Hepatic stellate cell (primary cell): ENCODE data around the gene EIF5A.

Experiments
- DNase-seq: peaks from one replicate; pipeline ENCODE4 v3.0.0; 2011; ENCODE audit warnings: low spot score

The EIF5A gene

DNA sequence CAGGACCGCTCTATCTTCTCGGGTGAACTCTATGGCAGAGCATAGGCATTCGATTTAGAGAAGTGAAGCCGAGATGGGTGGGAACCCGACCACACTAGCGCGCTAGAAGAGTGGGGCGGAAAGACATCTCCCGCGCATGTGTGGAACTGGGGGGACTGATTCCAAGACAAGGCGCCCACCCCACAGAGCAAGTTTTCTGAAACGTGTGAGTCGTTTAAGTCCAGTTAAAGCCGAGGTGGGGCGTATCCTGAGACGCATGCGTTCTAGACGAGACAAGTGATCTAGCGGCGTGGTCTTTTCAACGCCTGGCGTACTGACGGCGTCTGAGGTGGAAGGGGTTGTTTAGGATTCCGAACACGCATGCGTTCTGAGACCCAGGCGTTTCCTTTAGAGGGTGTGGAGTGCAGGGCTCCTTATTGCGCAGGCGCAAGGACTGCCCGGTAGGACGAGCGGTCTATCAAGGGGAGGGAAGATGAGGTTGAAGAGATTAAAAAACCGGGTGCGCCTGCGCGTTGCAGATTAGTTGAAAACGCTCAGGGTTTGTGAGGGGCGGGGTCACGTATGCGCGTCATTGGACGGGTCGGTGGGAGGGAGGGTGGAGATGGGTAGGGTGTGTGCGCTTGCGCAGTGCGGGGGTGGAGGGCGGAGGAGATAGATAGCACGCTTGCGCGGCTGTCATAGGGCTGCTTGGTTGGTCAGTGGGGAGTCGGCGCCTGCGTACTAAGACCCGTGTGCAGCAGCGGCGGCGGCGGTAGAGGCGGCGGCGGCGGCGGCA is at the start of gene EIF5A:
Gene EIF5A (plus strand): TSS at position 718 of the 775 bp plus-strand sequence. CDS start 2,008 bp downstream, outside the sequence.
- DNase-seq, result peak; percentile 100

DNA sequence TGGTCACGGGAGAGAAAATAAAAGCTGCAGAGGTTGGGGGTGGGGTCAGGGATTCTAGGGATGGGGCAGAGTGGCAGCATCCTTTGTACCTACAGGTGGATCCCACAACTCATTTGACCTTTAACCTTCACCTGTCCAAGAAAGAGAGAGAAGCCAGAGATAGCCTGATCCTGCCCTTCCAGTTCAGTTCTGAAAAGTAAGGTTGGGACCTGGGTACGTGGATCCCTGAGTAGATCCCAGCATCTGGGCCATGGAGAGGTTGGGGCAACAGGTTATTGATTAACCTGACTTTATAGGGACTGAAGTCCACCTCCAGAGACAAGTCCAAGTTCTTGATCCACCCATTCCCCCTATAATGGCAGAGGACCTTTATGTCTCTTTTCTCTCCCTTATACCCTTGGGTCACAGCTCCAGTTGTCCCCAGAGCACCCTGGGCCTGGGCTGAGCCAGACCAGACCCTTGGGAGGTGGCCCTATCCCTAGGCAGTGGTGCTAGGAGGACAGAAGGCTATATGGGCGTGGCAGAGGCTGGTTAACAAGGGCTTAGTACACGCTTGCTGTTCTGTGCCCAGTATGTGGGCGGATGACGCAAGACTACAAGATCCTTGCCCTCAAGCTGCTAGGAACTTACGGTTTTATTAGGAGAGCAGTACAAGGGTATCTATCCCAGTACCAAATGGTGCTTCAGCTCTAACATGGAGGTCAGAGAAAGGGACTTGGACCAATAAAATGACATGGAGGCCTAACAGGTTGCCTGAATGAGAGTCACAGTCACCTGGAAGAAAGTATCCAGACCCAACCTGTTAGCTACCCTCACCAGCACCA is 48.5 kb upstream of the EIF5A start:
- DNase-seq, result no peak

DNA sequence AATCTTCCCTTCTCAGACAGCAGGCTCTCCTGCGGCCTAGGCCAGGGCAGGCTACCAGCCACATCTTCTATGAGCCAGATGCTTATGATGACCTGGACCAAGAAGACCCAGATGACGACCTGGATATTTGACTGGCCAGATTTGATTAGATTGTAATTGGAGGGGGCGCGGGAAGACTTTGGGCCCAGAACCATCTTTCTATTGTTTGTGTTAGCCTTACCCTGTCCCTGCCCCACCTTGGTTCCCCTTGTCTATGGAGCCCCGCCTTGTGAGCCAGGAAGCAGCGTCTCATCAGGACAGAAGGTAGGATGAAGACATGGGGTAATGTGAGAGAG is 47.9 kb upstream of the EIF5A start:
- no peak for DNase-seq

DNA sequence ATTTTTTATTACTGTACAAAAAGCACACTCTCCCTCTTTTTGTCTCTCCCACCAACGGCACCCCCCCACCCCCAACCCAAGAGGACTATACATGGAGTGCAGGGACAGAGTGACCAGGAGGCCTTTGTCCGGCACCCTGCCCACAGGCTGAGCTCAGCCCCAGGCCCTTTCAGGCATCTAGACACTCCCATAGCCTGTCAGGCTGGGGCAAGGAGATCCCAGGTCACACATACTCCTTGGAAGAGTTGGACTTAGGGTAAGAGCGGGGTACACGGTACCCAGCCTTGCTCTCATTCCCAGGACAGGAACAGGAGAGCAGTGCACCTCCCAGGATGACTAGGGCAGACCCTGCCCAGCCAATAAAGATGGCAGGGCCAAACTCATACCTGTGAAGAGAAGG is 47.3 kb upstream of the EIF5A start:
- no peak for DNase-seq

DNA sequence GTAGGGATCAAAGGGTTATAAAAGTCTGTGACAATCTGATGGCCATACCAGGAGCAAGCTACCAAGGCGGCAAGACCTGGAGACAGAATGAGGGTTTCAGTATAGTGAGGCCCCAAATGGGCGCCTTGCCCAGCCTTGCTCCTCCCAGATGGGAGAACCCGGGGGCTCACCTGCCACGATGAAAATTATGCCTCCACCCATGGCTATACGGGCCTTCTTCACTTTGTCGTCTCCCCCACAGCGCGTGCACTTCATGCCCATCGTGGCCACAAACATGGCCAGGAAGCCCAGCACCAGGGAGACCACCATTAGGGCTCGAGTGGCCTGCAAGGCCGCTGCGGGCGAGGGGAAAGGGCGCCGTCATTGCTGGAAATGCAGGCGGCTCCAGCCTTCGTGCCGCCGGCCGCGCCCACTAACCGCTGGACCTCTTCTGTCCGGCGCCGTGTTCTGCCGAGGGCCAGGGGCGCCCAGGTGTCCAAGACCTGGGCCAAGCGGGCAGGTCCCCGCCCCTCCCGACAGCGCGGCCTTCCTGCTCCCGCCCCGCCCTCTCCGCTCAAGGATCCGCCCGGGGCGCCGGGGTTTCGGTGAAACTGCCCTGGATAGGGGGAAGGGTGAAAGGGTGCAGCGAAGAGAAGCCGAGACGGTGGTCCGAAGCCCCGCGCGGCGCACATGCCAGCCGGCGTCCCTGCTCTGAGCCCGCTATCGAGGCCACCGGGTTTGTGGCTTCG is 46.6 kb upstream of the EIF5A start:
- DNase-seq, result peak; percentile 60

DNA sequence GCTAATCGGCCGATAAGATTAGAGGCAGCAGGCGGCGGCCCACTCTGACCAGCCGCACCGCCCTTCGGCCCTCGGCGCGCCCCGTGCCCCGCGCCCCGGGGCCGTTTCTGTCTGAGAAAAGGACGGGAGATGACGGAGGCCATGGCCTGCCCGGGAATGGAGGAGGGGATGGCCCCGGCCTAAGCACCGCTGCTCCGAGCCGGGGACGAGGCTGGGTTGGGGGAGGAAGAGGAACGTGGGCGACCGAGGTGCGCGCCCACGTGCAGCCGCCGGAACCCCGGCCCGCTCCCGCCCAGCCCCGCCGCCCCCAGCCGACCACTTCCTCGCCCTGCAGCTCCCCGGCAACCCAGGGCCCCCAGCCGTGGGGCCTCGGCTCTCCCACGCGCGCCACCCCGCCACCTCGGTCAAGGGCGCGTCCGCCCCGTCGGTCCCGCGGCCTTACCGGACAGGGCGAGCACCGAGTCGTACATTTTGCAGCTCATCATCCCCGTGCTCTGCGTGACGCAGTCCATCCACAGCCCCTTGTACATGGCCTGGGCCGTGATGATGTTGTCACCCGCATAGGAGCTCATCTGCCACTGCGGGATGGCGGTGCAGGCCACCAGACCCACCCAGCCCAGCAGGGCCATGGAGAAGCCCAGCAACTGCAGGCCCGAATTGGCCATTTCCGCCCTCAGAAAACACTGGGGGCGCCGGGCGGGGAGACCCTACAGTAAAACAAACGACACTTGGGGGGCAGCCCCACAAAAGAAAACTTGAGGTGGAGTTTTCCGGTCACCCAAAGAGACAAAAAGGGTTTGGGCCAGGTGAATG is 45.8 kb upstream of the EIF5A start:
- DNase-seq, result peak; percentile 28

DNA sequence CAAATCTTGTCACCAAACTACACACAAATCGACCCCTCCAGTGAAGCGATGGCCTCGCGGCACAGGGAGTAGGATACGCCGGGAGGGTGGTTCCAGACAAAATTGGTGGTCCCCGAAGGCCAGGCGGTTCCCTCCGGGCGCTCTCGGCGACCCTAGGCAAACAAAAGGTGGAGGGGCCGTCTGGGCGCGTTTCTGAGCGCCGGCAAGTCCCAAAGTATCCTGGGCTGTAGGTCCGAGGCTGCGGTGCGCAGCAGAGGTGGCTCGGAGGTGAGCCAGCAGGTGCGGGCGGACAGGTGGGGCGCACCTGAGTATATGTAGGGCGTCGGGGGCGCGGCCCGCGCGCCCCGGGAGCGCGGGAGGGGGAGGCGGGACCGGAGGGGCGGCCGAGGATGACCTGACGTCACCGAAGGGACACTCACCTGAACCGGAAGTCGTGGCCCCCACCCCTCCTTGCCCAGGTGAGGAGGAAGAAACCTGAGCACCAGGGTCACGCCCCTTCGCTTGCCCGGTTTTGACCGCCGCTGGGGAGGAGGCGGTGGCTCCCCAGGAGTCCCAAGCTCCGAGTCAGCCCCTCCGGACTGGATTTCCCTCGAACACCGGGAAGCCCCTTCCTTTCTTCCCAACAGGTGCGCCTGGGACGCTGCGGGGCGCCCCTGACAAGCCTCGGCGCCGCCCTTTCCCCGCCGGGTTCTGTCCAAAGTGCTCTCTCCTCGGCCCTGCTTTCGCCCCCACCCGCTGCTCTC is 45.1 kb upstream of the EIF5A start, which contains the start of gene CLDN7:
Gene CLDN7 (minus strand): TSS at position 287 of the 743 bp plus-strand sequence. CDS start 435 bp downstream, outside the sequence.
- DNase-seq, result no peak

DNA sequence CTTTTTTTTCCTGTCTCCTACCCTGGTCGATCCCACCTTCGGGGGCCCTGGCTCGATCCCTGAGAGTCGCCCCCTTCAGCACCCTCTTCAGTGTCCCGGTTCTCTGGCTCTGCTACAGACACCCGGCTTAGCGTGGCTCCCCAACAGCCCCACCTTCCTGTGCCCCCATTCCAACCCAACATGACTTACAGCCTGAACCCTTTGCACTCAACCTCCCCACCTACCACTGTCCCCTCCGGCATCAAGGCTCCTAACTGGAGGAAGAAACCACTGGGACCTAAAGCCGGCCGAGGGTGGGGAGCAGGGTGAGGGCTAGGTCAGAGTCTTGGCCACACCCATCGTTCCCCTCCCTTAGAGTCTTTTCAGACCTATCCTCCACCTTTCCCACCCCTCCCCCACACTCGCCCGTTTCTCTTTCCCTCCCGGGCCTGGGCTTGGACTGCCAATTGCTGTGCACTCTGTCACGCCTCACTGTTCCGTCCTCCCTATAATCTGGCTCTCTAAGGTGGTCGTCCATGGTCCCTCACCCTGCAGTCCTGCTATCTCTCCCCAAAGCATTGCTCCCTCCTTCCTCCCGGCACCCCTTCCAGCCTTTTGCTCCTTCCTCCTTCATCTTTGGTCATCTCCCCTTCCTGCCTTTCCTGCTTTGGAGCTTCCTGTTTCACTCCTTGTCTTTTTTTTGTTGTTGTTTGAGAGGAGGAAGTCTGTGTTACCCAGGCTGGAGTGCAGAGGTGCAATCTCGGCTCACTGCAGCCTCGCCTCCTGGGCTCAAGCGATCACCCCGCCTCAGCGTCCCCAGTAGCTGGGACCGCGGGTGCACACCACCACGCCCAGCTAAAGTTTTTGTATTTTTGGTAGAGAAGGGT is 44.3 kb upstream of the EIF5A start:
- no peak for DNase-seq

DNA sequence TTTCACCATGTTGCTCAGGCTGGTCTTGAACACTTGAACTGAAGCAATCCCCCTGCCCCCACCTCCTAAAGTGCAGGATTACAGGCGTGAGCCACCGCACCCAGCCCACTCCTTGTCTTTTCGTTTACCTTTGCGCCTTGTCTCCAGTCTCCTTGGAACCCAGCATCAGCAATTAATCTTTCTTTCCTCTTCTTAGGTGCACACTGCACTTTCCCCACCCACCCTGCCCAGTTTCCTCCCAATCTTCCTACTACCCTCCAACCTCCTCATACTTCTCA is 43.7 kb upstream of the EIF5A start:
- DNase-seq, result no peak

DNA sequence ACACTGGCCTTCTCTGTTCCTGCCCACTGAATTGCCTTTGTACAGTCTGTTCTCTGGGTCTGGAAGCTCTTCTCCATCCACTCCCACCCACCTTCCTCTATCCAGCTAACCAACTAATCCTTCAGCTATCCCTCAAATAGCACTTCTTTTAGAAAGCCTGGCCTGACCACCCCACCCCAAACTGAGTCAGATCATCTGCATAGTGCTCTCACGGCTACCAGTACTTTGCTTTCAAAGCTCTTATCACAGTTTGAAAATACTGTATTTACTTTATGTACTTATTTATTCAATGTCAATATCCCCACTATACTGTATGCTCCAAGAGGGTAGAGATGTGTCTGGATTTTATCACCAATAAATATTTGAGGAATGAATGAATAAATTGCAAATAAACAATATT is 40.6 kb upstream of the EIF5A start:
- DNase-seq, result no peak

DNA sequence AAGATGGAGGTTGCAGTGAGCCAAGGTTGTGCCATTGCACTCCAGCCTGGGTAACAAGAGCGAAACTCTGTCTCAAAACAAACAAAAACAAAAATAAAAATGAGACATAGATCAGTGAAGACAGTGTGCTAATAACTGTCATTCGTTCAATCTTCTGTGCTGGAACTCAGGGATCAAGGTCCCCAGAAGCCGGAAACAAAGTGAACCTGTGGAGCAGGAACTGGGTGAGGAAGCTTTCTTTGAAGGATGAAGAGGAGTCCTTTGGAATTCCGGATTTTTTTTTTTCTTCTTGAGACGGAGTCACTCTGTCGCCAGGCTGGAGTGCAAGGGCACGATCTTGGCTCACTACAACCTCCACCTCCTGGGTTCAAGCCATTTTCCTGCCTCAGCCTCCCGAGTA is 28.0 kb upstream of the EIF5A start:
- no peak for DNase-seq

DNA sequence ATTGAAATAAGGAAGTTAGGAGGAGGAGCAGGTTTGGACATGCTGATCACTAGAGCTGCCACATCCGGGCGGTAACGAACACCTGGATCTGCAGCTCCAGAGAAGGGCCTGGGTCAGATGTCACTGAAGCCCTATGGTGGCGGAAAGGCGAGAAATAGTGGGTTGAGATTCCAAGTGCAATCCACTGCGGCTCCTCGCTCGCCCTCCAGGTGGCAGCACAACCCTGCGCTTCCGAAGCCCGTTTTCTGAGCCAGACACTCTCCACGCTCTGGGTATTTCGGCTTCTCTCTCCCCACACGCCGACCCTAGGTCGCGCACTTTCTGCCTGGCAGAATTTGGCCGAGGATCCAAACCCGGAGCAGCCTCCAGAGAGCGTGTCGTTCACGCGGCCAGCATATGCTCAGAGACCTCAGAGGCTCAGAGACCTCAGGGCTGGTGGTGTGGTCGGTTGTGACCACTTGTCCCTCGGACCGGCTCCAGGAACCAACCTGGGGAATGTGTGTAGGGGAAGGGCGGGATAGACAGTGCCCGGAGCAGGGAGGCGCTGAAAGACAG is 26.8 kb upstream of the EIF5A start:
- peak; percentile 89 for DNase-seq

DNA sequence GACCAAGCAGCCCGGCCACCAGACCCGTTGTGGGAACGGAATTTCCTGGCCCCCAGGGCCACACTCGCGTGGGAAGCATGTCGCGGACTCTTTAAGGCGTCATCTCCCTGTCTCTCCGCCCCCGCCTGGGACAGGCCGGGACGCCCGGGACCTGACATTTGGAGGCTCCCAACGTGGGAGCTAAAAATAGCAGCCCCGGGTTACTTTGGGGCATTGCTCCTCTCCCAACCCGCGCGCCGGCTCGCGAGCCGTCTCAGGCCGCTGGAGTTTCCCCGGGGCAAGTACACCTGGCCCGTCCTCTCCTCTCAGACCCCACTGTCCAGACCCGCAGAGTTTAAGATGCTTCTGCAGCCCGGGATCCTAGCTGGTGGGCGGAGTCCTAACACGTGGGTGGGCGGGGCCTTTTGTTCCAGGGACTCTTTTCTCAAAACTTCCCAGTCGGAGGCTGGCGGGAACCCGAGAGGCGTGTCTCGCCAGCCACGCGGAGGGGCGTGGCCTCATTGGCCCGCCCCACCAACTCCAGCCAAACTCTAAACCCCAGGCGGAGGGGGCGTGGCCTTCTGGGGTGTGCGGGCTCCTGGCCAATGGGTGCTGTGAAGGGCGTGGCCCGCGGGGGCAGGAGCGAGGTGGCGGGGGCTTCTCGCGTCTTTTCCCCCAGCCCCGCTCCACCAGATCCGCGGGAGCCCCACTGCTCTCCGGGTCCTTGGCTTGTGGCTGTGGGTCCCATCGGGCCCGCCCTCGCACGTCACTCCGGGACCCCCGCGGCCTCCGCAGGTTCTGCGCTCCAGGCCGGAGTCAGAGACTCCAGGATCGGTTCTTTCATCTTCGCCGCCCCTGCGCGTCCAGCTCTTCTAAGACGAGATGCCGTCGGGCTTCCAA is 26.1 kb upstream of the EIF5A start, which contains the start of gene SLC2A4:
Gene SLC2A4 (plus strand): TSS at position 645 of the 879 bp plus-strand sequence. CDS start 217 bp downstream, at position 862.
- DNase-seq, result peak; percentile 98

DNA sequence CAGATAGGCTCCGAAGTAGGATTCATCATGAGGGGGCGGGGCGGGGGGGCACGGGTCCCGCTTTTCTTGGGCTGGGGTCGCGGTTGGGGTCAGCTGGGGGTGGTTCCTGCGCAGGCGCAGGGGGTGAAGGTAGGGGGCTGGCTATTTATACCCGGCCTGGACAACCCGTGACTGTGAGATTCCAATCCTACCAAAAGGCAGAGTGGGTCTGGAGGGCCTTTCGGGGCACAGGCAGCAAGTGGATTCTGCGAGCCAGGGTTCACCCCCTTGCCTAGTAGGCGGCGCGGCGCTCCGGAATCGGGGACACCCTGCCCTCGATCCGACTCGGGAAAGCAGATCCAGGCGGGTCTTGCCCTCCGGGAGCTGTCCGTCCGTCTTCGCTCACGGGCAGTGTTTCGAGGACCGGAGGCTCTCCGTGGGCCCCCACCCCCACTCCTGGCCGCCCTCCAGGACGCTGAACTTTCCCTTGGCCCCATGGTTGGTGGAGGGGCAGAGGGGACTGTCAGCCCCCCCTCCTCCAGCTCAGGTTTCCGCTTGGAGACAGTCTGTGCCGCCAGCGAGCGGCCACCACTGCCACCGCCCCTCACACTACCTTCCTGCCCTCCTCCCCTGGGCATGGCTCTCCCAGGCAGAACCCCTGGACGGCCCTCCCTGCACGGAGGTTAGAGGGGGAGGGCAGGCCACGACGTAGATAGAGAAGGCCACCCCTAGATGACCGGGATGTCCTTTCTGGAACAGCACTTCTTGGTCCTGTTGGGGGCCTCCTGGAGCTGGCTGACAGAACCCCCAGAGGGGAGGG is 25.3 kb upstream of the EIF5A start:
- peak; percentile 9 for DNase-seq

DNA sequence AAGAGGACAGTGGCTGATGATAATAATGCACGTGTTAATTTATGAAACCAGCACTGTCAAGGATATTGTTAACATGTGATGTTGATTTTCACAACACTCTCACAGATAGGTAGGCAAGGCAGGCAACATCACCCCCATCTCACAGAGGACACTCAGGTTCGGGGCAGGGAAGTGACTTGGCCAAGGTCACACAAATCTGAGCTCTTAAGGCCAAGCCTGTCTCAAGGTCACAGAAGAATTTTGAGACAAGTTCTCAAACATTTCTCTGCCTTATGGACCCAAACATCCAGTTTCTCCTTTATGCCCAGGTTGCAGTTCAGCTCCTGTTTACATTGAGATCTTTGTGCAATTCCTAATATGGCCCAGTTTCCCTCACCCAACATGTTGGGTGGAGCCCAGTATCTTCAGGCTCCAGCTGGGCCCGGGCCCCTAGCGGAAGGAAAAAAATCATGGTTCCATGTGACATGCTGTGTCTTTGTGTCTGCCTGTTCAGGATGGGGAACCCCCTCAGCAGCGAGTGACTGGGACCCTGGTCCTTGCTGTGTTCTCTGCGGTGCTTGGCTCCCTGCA is 24.6 kb upstream of the EIF5A start:
- no peak for DNase-seq

DNA sequence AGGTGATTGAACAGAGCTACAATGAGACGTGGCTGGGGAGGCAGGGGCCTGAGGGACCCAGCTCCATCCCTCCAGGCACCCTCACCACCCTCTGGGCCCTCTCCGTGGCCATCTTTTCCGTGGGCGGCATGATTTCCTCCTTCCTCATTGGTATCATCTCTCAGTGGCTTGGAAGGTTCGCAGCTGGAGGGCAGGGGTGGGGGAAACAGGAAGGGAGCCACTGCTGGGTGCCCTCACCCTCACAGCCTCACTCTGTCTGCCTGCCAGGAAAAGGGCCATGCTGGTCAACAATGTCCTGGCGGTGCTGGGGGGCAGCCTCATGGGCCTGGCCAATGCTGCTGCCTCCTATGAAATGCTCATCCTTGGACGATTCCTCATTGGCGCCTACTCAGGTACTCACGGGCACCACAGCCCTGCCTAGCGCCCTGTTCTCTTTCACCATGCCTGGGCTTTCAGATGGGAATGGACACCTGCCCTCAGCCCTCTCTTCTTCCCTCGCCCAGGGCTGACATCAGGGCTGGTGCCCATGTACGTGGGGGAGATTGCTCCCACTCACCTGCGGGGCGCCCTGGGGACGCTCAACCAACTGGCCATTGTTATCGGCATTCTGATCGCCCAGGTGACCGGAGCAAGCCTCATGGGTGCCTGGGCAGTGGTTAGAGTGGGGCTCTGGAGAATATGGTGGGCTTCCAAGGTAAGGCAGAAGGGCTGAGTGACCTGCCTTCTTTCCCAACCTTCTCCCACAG is 23.8 kb upstream of the EIF5A start:
- no peak for DNase-seq

DNA sequence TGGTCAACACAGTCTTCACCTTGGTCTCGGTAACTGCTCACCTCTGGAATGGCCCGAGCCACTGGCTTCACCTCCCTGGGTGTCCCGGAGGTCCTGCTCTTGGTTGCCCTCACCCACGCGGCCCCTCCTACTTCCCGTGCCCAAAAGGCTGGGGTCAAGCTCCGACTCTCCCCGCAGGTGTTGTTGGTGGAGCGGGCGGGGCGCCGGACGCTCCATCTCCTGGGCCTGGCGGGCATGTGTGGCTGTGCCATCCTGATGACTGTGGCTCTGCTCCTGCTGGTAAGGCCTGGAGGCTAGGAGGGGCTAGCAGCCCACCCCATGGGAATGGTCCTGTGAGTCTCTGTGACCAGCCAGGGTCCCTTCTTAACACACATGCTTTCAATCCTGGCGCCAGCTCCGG is 22.5 kb upstream of the EIF5A start:
- peak; percentile 1 for DNase-seq
